GM19438 (cell line): ENCODE measurements around the gene ZNF506.
"Not testable (repeated sequence)": the region's sequence is repeated elsewhere in the genome, so short reads cannot be mapped to it uniquely, and the experiment has no call there.

Source experiments
- ATAC-seq: cut with Tn5 transposase; IDR thresholded peaks from one replicate; pipeline ENCODE4 v1.9.1; 2021; ENCODE audit warnings: low read depth; ENCODE audit not compliant: unreplicated experiment

The ZNF506 gene

DNA sequence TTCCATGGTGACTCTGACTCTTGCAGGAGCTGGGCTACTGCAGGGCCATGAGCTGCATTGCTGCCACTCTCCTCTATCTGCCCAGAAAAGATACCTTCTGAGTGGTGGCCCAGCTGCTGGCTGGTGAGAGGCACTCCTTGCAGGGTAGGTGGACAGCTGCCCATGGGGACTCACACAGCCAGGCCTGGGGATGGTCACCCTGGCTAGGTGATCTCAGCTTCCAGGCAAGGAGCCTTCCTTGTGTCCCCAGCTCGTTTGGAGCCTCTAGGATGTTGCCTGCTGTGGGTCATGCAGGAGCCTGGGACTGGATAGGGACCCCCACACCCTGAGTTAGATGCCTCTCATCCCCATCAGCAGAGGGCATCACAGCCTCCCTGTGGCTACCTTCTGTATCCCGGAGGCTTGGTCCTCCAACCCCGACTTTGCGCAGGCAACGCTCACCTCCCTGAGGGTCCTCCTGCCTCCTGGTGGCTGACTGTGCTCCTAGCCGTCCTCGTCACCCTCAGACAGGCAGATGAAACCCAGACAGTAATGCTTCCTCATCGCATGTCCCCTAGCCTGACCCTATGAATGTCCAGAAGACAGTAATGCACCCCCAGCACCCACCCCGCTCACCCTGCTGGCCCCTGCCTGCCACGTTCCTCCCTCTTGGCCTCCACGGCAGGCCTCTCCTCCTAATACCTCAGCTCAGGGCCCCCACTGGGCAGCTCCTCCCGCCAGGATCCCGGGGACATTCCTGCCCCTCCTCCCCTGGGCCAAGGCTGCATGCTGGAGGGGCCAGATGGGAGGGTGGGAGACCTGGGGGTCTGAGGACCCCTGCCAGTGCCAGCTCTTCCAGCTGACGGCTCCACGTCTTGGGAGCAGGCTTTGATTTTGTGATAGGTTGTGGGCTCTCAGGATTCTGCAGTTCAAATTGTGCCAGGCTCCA lies 75.0 kb downstream of the ZNF506 start:
- ATAC-seq = no peak

DNA sequence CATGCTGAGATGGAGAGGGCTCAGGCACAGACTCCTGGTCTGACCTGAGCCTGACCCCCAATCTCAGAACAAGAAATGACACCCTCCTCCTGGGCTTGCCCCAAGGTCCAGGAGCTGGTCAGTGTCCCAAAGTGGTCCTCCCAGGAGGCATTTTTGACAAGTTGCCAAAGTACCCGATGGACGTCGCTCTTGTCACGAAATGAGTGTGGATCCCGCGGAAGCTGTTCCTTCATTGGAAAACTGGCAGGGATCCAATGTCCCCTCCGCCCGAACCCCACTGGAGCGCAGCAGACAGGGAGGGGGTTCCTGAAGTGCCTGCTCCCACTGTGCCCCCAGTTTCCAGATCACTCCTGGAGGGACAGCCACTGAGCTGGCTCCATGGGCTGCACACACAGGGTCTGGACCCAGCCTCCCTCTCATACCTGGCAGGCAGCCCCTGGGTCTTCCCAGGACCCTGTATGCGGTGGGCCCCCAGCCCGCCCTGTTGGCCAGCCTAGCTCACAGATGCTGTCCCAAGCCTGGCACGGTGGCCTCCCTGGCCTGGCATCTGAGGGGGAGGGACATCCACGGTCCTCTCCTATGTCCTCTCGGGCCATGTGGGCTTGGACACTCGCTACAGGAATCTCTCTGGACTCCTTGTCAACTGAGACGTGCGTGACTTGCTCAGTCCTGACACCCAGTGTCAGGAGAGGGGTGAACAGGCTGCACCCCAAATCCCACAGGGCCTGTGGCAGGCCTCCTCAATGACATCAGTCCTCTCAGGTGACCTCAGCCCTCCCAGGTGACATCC lies 75.9 kb downstream of the ZNF506 start:
- no peak for ATAC-seq

DNA sequence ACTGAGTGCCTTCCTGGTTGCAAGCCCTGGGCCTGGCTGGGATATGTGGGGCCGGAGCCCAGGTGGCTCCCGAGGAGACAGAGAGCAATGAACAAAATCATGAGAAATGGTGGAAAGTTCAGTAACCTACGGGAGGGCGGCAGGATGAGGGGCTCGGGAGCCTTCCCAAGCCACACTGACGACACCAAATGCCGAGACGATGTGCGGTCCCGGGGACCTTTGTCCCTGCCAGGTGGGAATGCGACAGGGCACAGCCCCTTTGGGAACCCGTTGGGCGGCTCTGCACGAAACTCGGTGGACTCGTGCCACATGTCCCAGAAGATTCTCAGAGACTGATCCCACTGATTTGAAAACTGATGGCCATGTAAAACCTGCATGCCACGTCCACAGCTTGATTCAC lies 76.9 kb downstream of the ZNF506 start:
- no peak for ATAC-seq

DNA sequence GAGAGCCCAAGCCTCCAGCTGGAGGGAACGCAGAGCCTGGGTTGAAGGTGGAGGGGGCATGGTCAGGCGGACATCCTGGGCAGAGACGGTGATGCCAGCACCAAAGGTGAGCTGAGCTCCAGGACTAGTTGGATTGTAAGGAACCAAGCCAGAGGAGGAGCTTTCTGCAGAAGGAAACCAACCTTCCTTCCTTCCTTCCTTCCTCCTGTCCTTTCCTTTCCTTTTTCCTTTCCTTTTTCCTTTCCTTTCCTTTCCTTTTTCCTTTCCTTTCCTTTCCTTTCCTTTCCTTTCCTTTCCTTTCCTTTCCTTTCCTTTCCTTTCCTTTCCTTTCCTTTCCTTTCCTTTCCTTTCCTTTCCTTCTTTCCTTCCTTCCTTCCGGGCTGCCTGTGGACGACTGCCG lies 77.6 kb downstream of the ZNF506 start:
- ATAC-seq = not testable (repeated sequence)

DNA sequence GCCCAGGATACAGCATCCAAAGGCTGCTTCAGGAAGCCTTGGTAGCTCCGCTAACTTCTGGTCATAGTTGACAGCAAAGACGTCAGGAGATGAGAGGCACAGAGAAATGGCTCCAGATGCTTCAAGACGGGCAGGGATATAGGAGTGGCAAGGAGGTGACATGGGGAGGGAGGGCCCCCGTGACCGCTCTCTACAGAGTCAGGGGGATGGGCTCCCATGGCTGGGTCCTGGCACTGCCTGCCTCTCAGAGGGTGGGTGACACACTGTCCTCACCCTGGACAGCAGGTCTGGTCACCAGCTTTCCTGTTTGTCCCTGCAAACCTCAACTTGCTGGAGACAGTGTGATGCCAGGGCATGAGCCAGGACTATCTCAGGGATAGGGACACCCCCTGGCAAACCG lies 78.4 kb downstream of the ZNF506 start:
- no peak for ATAC-seq

DNA sequence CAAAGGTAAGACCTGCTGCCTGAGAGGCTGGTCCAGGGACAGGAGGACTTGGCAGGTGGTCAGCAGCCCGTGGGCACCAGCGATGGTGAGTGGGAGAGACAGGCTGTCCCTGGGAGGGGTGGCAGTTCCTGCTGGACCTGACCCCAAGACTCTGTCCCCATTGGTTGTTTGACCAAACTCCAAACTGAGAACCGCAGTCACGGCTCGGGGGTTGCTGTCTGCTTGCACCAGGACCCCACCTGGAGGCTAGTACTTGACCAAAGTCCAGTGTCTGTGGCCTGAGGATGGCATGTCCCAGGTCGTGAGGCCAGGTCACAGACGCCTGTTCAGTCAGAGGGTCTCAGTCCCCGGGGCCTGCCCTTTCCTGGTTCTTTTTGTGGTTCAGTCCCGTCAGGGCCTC lies 78.8 kb downstream of the ZNF506 start:
- ATAC-seq = no peak
